GM12874 (cell line): ENCODE measurements around the gene ADRA2C.

Experiments
- CTCF ChIP-seq: IDR thresholded peaks from 2 replicates; pipeline ENCODE4 v1.5.1; 2011; ENCODE audit warnings: low read depth, mild to moderate bottlenecking, control low read depth, low read length, moderate library complexity; ENCODE audit not compliant: insufficient read depth

The ADRA2C gene

GRCh38 chr4:3721186-3721585, 45.0 kb upstream of the ADRA2C start:
- TF ChIP-seq CTCF = no peak

GRCh38 chr4:3721627-3722026, 44.6 kb upstream of the ADRA2C start:
- no peak for TF ChIP-seq CTCF

- no peak for TF ChIP-seq CTCF
These were observed 43.5 kb upstream of the ADRA2C start for GRCh38 chr4:3722446-3723231.

- no peak for TF ChIP-seq CTCF
These were observed 42.9 kb upstream of the ADRA2C start for GRCh38 chr4:3723232-3723642.

GRCh38 chr4:3724319-3725231, 41.6 kb upstream of the ADRA2C start:
- no peak for TF ChIP-seq CTCF

GRCh38 chr4:3725936-3726870, 40.0 kb upstream of the ADRA2C start:
- no peak for TF ChIP-seq CTCF

GRCh38 chr4:3727847-3728469, 38.2 kb upstream of the ADRA2C start:
- no peak for TF ChIP-seq CTCF
